Measurements from ENCODE around the gene PATL1. TPM values are rescaled to one million over a fixed set of nuclear protein-coding genes. Genes with fewer than 3 reads are reported as not detected.
"Not testable (repeated sequence)": the region's sequence is repeated elsewhere in the genome, so short reads cannot be mapped to it uniquely, and the experiment has no call there.

Gene PATL1
- total RNA-seq, 1 donor from 2014 or later = 36.1 TPM

DNA sequence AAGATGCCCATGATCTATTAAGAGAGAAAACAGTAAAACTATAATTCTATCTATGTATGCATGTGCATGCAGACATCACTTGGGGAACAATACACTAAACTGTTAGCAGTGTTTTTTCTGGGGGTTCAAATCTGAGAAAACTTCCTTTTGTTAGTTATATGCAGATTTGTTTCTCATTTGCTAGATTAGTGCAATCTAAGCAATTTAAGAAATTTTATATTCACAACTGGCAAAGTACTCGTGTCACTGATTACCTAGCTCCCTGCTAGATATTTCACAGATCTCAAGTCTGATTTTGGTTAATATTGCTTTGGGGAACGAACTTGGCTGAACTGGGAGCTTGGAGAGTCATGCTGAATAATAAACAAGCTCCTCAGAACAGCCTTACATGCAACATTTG lies 38.3 kb downstream of the PATL1 start:
- H3K4me3 Mint-ChIP-seq (ENCODE audit: unreplicated experiment) = no peak overlapping the region
- no peak overlapping the region for H3K27ac Mint-ChIP-seq (ENCODE audit: unreplicated experiment)
- H3K36me3 Mint-ChIP-seq (ENCODE audit: low read depth, unreplicated experiment) = peaks cover 5% of the 10 kb centered on the region
- TF ChIP-seq, protein P1, sequence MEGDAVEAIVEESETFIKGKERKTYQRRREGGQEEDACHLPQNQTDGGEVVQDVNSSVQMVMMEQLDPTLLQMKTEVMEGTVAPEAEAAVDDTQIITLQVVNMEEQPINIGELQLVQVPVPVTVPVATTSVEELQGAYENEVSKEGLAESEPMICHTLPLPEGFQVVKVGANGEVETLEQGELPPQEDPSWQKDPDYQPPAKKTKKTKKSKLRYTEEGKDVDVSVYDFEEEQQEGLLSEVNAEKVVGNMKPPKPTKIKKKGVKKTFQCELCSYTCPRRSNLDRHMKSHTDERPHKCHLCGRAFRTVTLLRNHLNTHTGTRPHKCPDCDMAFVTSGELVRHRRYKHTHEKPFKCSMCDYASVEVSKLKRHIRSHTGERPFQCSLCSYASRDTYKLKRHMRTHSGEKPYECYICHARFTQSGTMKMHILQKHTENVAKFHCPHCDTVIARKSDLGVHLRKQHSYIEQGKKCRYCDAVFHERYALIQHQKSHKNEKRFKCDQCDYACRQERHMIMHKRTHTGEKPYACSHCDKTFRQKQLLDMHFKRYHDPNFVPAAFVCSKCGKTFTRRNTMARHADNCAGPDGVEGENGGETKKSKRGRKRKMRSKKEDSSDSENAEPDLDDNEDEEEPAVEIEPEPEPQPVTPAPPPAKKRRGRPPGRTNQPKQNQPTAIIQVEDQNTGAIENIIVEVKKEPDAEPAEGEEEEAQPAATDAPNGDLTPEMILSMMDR (IDR thresholded peaks at IDR 0.05; ENCODE audit: unreplicated experiment) = no peak
- DNase-seq (ENCODE audit: low spot score) = no peak
- H3K4me1 Mint-ChIP-seq (ENCODE audit: unreplicated experiment) = peaks cover 3% of the 10 kb centered on the region
- no peaks in the 10 kb centered on the region for H3K9me3 Mint-ChIP-seq (ENCODE audit: unreplicated experiment)
- peaks cover 1% of the 10 kb centered on the region for H3K27me3 Mint-ChIP-seq (ENCODE audit: unreplicated experiment)

- TF ChIP-seq, protein P1 (IDR thresholded peaks at IDR 0.05; ENCODE audit: unreplicated experiment) = no peak
- H3K27ac Mint-ChIP-seq (ENCODE audit: unreplicated experiment) = no peak overlapping the region
- H3K36me3 Mint-ChIP-seq (ENCODE audit: low read depth, unreplicated experiment) = peaks cover under 1% of the 10 kb centered on the region
- H3K9me3 Mint-ChIP-seq (ENCODE audit: unreplicated experiment) = no peaks in the 10 kb centered on the region
- no peak overlapping the region for H3K4me3 Mint-ChIP-seq (ENCODE audit: unreplicated experiment)
- H3K27me3 Mint-ChIP-seq (ENCODE audit: unreplicated experiment) = peaks cover 1% of the 10 kb centered on the region
- DNase-seq (ENCODE audit: low spot score) = no peak
- peaks cover 3% of the 10 kb centered on the region for H3K4me1 Mint-ChIP-seq (ENCODE audit: unreplicated experiment)
These were observed 38.8 kb downstream of the PATL1 start for GRCh38 chr11:59629996-59630395.

GRCh38 chr11:59626969-59627368 lies 41.9 kb downstream of the PATL1 start:
- H3K27me3 Mint-ChIP-seq (ENCODE audit: unreplicated experiment); H3K27ac Mint-ChIP-seq (ENCODE audit: unreplicated experiment); H3K4me3 Mint-ChIP-seq (ENCODE audit: unreplicated experiment); H3K4me1 Mint-ChIP-seq (ENCODE audit: unreplicated experiment); H3K9me3 Mint-ChIP-seq (ENCODE audit: unreplicated experiment); DNase-seq (ENCODE audit: low spot score); H3K36me3 Mint-ChIP-seq (ENCODE audit: low read depth, unreplicated experiment): not testable (repeated sequence)
- TF ChIP-seq, protein P1 (IDR thresholded peaks at IDR 0.05; ENCODE audit: unreplicated experiment) = peak; percentile 23

GRCh38 chr11:59625703-59626102 lies 43.1 kb downstream of the PATL1 start:
- no peak for DNase-seq (ENCODE audit: low spot score)
- Mint-ChIP-seq H3K9me3 (ENCODE audit: unreplicated experiment) (no peaks in the 10 kb centered on the region), H3K27ac (ENCODE audit: unreplicated experiment) (no peak overlapping the region), H3K4me3 (ENCODE audit: unreplicated experiment) (no peak overlapping the region), H3K27me3 (ENCODE audit: unreplicated experiment) (peaks cover 1% of the 10 kb centered on the region), H3K36me3 (ENCODE audit: low read depth, unreplicated experiment) (no peaks in the 10 kb centered on the region), H3K4me1 (ENCODE audit: unreplicated experiment) (peaks cover 5% of the 10 kb centered on the region)
- TF ChIP-seq, protein P1 (IDR thresholded peaks at IDR 0.05; ENCODE audit: unreplicated experiment) = no peak

- Mint-ChIP-seq H3K9me3 (ENCODE audit: unreplicated experiment) (no peaks in the 10 kb centered on the region), H3K4me1 (ENCODE audit: unreplicated experiment) (peaks cover 36% of the 10 kb centered on the region), H3K36me3 (ENCODE audit: low read depth, unreplicated experiment) (peaks cover 7% of the 10 kb centered on the region), H3K4me3 (ENCODE audit: unreplicated experiment) (no peak overlapping the region), H3K27ac (ENCODE audit: unreplicated experiment) (peak overlapping the region; percentile 21), H3K27me3 (ENCODE audit: unreplicated experiment) (peaks cover 10% of the 10 kb centered on the region)
- TF ChIP-seq, protein P1 (IDR thresholded peaks at IDR 0.05; ENCODE audit: unreplicated experiment) = no peak
- no peak for DNase-seq (ENCODE audit: low spot score)
These were observed 51.0 kb downstream of the PATL1 start for GRCh38 chr11:59617876-59618275.
